Sigmoid colon (tissue), 7 donors: ENCODE data around the gene HPCAL1. TPM values are rescaled to one million over a fixed set of nuclear protein-coding genes. Genes with fewer than 3 reads are reported as not detected.
"Not testable (repeated sequence)": the region's sequence is repeated elsewhere in the genome, so short reads cannot be mapped to it uniquely, and the experiment has no call there.

Source experiments
- DNase-seq: peaks from one replicate; pipeline ENCODE4 v3.0.0-alpha.2; 2019
- H3K27ac ChIP-seq, 4 donors: fragments of 200-600 bp; sonication (generic); one replicate each; pipeline ENCODE4 v1.5.1; 2016 to 2019; ENCODE audit warnings: mild to moderate bottlenecking in 1 of 4
- H3K27me3 ChIP-seq, 3 donors: fragments of 200-600 bp; sonication (generic); one replicate each; pipeline ENCODE4 v1.5.1; 2019; ENCODE audit warnings: mild to moderate bottlenecking in 1 of 3
- H3K36me3 ChIP-seq, 4 donors: fragments of 200-600 bp; sonication (generic); one replicate each; pipeline ENCODE4 v1.5.1; 2016 to 2019
- H3K4me1 ChIP-seq, 4 donors: fragments of 200-600 bp; sonication (generic); one replicate each; pipeline ENCODE4 v1.5.1; 2017 to 2019
- H3K4me3 ChIP-seq, 4 donors: fragments of 200-600 bp; sonication (generic); one replicate each; pipeline ENCODE4 v1.5.1; 2017 to 2019; ENCODE audit warnings: mild to moderate bottlenecking in 2 of 4, moderate library complexity in 1 of 4
- H3K9me3 ChIP-seq, 4 donors: fragments of 200-600 bp in 3 of 4; sonication (generic) in 3 of 4; one replicate each; pipeline versions ENCODE4 v1.5.1 to v1.6.1; 2013 to 2019
- CTCF ChIP-seq, 4 experiments: fragments of 450-650 bp in 3 of 4; fragments of 200-600 bp in 1 of 4; IDR thresholded peaks; one replicate each; pipeline ENCODE4 v1.5.1; 2016 to 2019; ENCODE audit warnings: antibody characterized with exemption in 4 of 4, mild to moderate bottlenecking in 3 of 4, moderate library complexity in 2 of 4
- EP300 ChIP-seq, 4 donors: sonication (generic); formaldehyde crosslinking; IDR thresholded peaks; one replicate each; pipeline ENCODE4 v1.6.1; 2017; ENCODE audit warnings: antibody characterized with exemption in 4 of 4
- POLR2A ChIP-seq, 2 donors: fragments of 450-650 bp; IDR thresholded peaks; one replicate each; pipeline ENCODE4 v1.6.1; 2016; ENCODE audit warnings: antibody characterized with exemption in 2 of 2, mild to moderate bottlenecking in 2 of 2, moderate library complexity in 2 of 2
- POLR2AphosphoS5 ChIP-seq, 4 donors: sonication (generic); formaldehyde crosslinking; IDR thresholded peaks; one replicate each; pipeline ENCODE4 v1.6.1; 2017; ENCODE audit warnings: antibody characterized with exemption in 4 of 4
- WGBS, 2 donors: extraction: QIAGEN DNeasy Blood & Tissue Kit; methylation state at CpG; one replicate each; pipeline ENCODE4 v1.1.7; 2013; 5-methylcytosine and 5-hydroxymethylcytosine counted together
- intact Hi-C: fragments of 100-400 bp; cut with DNase I; formaldehyde crosslinking; loops from one replicate; pipeline ENCODE4 v1.15.1; 2023
- polyA plus RNA-seq, 3 donors: library from polyadenylated mRNA; stranded (reverse); fragments of 200-250 nt; gene quantifications; one replicate each; pipeline ENCODE4 v1.2.3, GENCODE V29; 2013
- total RNA-seq, 4 donors: library from RNA; depleted of rRNA; stranded (reverse); fragments of >200 nt; gene quantifications; one replicate each; pipeline ENCODE4 v1.1.0, GENCODE V29; 2016
- donor health status: healthy with polysubstance abuse.
- donor health status: Bipolar disorder and iron deficiency.
- donor health status: healthy.

HPCAL1 gene
- total and polyA plus RNA-seq, 7 donors: 27.7 to 115 (median 46.0) TPM

- TF ChIP-seq POLR2AphosphoS5 (IDR thresholded peaks at IDR 0.05) (no peak), POLR2A (IDR thresholded peaks at IDR 0.05) (no peak)
- Histone ChIP-seq H3K4me3 (no peak overlapping the region), H3K36me3 (peaks cover 10 to 46% (median 34%) of the 10 kb centered on the region in 4 donors), H3K27me3 (no peaks in the 10 kb centered on the region), H3K4me1 (peaks cover 0 to 4% (median 2%) of the 10 kb centered on the region in 4 donors), H3K27ac (no peak overlapping the region), H3K9me3 (no peaks in the 10 kb centered on the region)
- DNase-seq: no peak
- 92 to 96% methylated on average over 14 of the region's 14 CpGs for WGBS, 2 donors
- intact Hi-C loops: loop anchor here (10.0 kb wide), 1 partner anchor 644 kb away; no protein-coding TSS in a partner anchor
These were observed 136.0 kb downstream of the HPCAL1 start for GRCh38 chr2:10438688-10439087.

- H3K4me3 ChIP-seq: no peak overlapping the region
- no peak for DNase-seq
- 85 to 87% methylated on average over 11 of the region's 11 CpGs for WGBS, 2 donors
- TF ChIP-seq EP300 (IDR thresholded peaks at IDR 0.05) (no peak), POLR2A (IDR thresholded peaks at IDR 0.05) (no peak)
- no peaks in the 10 kb centered on the region for H3K9me3 ChIP-seq
- H3K27me3 ChIP-seq: no peaks in the 10 kb centered on the region
- intact Hi-C loops: loop anchor here (10.0 kb wide), 1 partner anchor 645 kb away; no protein-coding TSS in a partner anchor
- H3K27ac ChIP-seq: no peak overlapping the region
- peaks cover 0 to 4% (median 2%) of the 10 kb centered on the region in 4 donors for H3K4me1 ChIP-seq
- peaks cover 10 to 53% (median 40%) of the 10 kb centered on the region in 4 donors for H3K36me3 ChIP-seq
These were observed 136.6 kb downstream of the HPCAL1 start for GRCh38 chr2:10439185-10439879.

DNA sequence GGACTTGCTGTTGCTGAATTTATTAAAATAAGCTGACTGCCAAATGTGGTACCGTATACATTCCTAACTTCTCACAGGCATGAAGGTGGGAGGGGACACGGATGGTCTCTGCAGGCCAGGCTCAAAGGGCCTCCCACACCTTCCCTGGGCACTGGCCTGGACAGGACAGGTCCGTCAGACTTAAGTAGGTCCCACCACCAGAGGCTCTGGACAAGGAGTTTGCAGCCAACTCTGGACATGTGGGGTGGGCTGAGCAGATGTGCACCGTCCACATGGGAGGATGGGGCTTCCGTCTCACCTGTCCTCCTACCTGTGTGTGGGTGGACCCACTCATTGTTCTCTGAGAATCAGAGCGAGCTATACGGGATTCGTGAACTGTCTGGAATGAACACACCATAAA is 137.3 kb downstream of the HPCAL1 start:
- WGBS, 2 donors: 91 to 95% methylated on average over 8 of the region's 8 CpGs
- no peaks in the 10 kb centered on the region for H3K27me3 ChIP-seq
- H3K36me3 ChIP-seq: peaks cover 10 to 59% (median 41%) of the 10 kb centered on the region in 4 donors
- H3K27ac ChIP-seq: no peak overlapping the region
- intact Hi-C loops: loop anchor here (10.0 kb wide), 1 partner anchor 645 kb away; no protein-coding TSS in a partner anchor
- no peak for DNase-seq
- H3K9me3 ChIP-seq: no peaks in the 10 kb centered on the region
- no peak overlapping the region for H3K4me3 ChIP-seq
- peaks cover 0 to 4% (median 1%) of the 10 kb centered on the region in 4 donors for H3K4me1 ChIP-seq
- TF ChIP-seq POLR2A (IDR thresholded peaks at IDR 0.05): no peak
- no peak for TF ChIP-seq POLR2AphosphoS5 (IDR thresholded peaks at IDR 0.05)
- TF ChIP-seq CTCF (IDR thresholded peaks at IDR 0.05): no peak
- TF ChIP-seq EP300 (IDR thresholded peaks at IDR 0.05): no peak

GRCh38 chr2:10440736-10441135 is 138.0 kb downstream of the HPCAL1 start:
- DNase-seq: no peak
- H3K27me3 ChIP-seq: no peaks in the 10 kb centered on the region
- TF ChIP-seq EP300 (IDR thresholded peaks at IDR 0.05): no peak
- no peak for TF ChIP-seq CTCF (IDR thresholded peaks at IDR 0.05)
- TF ChIP-seq POLR2AphosphoS5 (IDR thresholded peaks at IDR 0.05): no peak
- TF ChIP-seq POLR2A (IDR thresholded peaks at IDR 0.05): no peak
- WGBS, 2 donors: 87 to 97% methylated on average over 6 of the region's 6 CpGs
- no peak overlapping the region for H3K27ac ChIP-seq
- intact Hi-C loops: no loop called here
- no peak overlapping the region for H3K4me3 ChIP-seq
- H3K9me3 ChIP-seq: no peaks in the 10 kb centered on the region
- H3K36me3 ChIP-seq: peaks cover 10 to 62% (median 41%) of the 10 kb centered on the region in 4 donors
- peaks cover 0 to 12% (median 5%) of the 10 kb centered on the region in 4 donors for H3K4me1 ChIP-seq

GRCh38 chr2:10441948-10442347 is 139.2 kb downstream of the HPCAL1 start:
- 91 to 92% methylated on average over 8 of the region's 8 CpGs for WGBS, 2 donors
- peaks cover 0 to 24% (median 13%) of the 10 kb centered on the region in 4 donors for H3K4me1 ChIP-seq
- no peak for TF ChIP-seq CTCF (IDR thresholded peaks at IDR 0.05)
- no peak for TF ChIP-seq POLR2A (IDR thresholded peaks at IDR 0.05)
- TF ChIP-seq EP300 (IDR thresholded peaks at IDR 0.05): no peak
- TF ChIP-seq POLR2AphosphoS5 (IDR thresholded peaks at IDR 0.05): no peak
- intact Hi-C loops: no loop called here
- no peak overlapping the region for H3K27ac ChIP-seq
- peaks cover 10 to 62% (median 41%) of the 10 kb centered on the region in 4 donors for H3K36me3 ChIP-seq
- no peaks in the 10 kb centered on the region for H3K27me3 ChIP-seq
- no peak overlapping the region for H3K4me3 ChIP-seq
- DNase-seq: no peak
- no peaks in the 10 kb centered on the region for H3K9me3 ChIP-seq

GRCh38 chr2:10442469-10443126 is 139.9 kb downstream of the HPCAL1 start:
- H3K4me3 ChIP-seq, intact Hi-C loops, DNase-seq, H3K27ac ChIP-seq, H3K27me3 ChIP-seq, H3K9me3 ChIP-seq: not testable (repeated sequence)
- H3K4me1 ChIP-seq: peaks cover 0 to 30% (median 20%) of the 10 kb centered on the region in 4 donors
- WGBS, 2 donors: 94 to 97% methylated on average over 2 of the region's 2 CpGs
- peaks cover 10 to 62% (median 41%) of the 10 kb centered on the region in 4 donors for H3K36me3 ChIP-seq
